HG03060 (cell line): ENCODE results near the gene PSMD4.
"Not testable (repeated sequence)": the region's sequence is repeated elsewhere in the genome, so short reads cannot be mapped to it uniquely, and the experiment has no call there.

Experiments
- ATAC-seq: cut with Tn5 transposase; IDR thresholded peaks from one replicate; pipeline ENCODE4 v1.9.1; 2021; ENCODE audit warnings: low read depth, moderate number of reproducible peaks; ENCODE audit not compliant: unreplicated experiment

PSMD4 gene

GRCh38 chr1:151267760-151268159 lies 13.2 kb downstream of the PSMD4 start:
- ATAC-seq = no peak

GRCh38 chr1:151273924-151274466 lies 19.5 kb downstream of the PSMD4 start:
- no peak for ATAC-seq

- ATAC-seq = not testable (repeated sequence)
Observed at GRCh38 chr1:151275341-151275740, 20.8 kb downstream of the PSMD4 start.

- ATAC-seq = no peak
Observed at GRCh38 chr1:151277249-151277648, 22.7 kb downstream of the PSMD4 start.

- peak; percentile 31 for ATAC-seq
Observed at GRCh38 chr1:151281225-151281968, 26.9 kb downstream of the PSMD4 start.

- peak; percentile 72 for ATAC-seq
Observed at GRCh38 chr1:151281969-151282882, 27.7 kb downstream of the PSMD4 start, which contains the start of gene ZNF687. Gene ZNF687 (plus strand): TSS chr1:151282299. CDS start chr1:151286292, 3,993 bp downstream.

GRCh38 chr1:151282883-151283725 lies 28.6 kb downstream of the PSMD4 start:
- no peak for ATAC-seq

GRCh38 chr1:151284013-151284577 lies 29.6 kb downstream of the PSMD4 start:
- no peak for ATAC-seq

GRCh38 chr1:151286619-151287340 lies 32.2 kb downstream of the PSMD4 start:
- no peak for ATAC-seq

GRCh38 chr1:151287341-151287699 lies 32.8 kb downstream of the PSMD4 start:
- no peak for ATAC-seq

- no peak for ATAC-seq
Observed at GRCh38 chr1:151287767-151288500, 33.4 kb downstream of the PSMD4 start.

GRCh38 chr1:151288502-151288901 lies 34.0 kb downstream of the PSMD4 start:
- ATAC-seq = no peak

GRCh38 chr1:151289080-151289935 lies 34.8 kb downstream of the PSMD4 start:
- no peak for ATAC-seq

- no peak for ATAC-seq
Observed at GRCh38 chr1:151289991-151290708, 35.6 kb downstream of the PSMD4 start.

- ATAC-seq = no peak
Observed at GRCh38 chr1:151290709-151291303, 36.3 kb downstream of the PSMD4 start.

GRCh38 chr1:151292207-151293030 lies 37.9 kb downstream of the PSMD4 start:
- no peak for ATAC-seq
